Right lung (tissue), 5 donors: ENCODE data around the gene SPATA24. TPM values are rescaled to one million over a fixed set of nuclear protein-coding genes. Genes with fewer than 3 reads are reported as not detected.
"Not testable (repeated sequence)": the region's sequence is repeated elsewhere in the genome, so short reads cannot be mapped to it uniquely, and the experiment has no call there.

Experiments
- DNase-seq, 2 donors: peaks; one replicate each; pipeline ENCODE4 v3.0.0-alpha.2; 2013
- polyA plus RNA-seq, 5 donors: library from polyadenylated mRNA; unstranded; fragments of 120-200 nt; gene quantifications; one replicate each; pipeline versions ENCODE4 v1.2.1 to v1.2.3, GENCODE V29; 2013; ENCODE audit warnings: inconsistent platforms in 1 of 5, low replicate concordance in 1 of 5; ENCODE audit not compliant: insufficient read length in 5 of 5, insufficient read depth in 1 of 5

The SPATA24 gene
- polyA plus RNA-seq, 5 donors = 8.5 to 11.9 (median 9.4) TPM

- DNase-seq = no peak
Observed at GRCh38 chr5:139383993-139384590, 19.8 kb downstream of the SPATA24 start.

- DNase-seq = no peak
Observed at GRCh38 chr5:139383275-139383992, 20.5 kb downstream of the SPATA24 start, which contains the start of gene SLC23A1. TSS of gene SLC23A1 (minus strand) at chr5:139383297. CDS start at chr5:139383253, 44 bp downstream.

- no peak for DNase-seq
Observed at GRCh38 chr5:139382807-139383206, 21.1 kb downstream of the SPATA24 start.

- no peak for DNase-seq
Observed at GRCh38 chr5:139381837-139382761, 21.8 kb downstream of the SPATA24 start.

GRCh38 chr5:139379626-139380449, 24.1 kb downstream of the SPATA24 start:
- DNase-seq = no peak

- no peak for DNase-seq
Observed at GRCh38 chr5:139378941-139379361, 24.9 kb downstream of the SPATA24 start.

- no peak for DNase-seq
Observed at GRCh38 chr5:139378101-139378825, 25.6 kb downstream of the SPATA24 start.

- DNase-seq = no peak
Observed at GRCh38 chr5:139377226-139377625, 26.7 kb downstream of the SPATA24 start.

- no peak for DNase-seq
Observed at GRCh38 chr5:139376364-139376763, 27.5 kb downstream of the SPATA24 start.

- DNase-seq = no peak
Observed at GRCh38 chr5:139374909-139375308, 29.0 kb downstream of the SPATA24 start.

GRCh38 chr5:139371482-139372435, 32.1 kb downstream of the SPATA24 start:
- no peak for DNase-seq

- no peak for DNase-seq
Observed at GRCh38 chr5:139369181-139369580, 34.7 kb downstream of the SPATA24 start.

GRCh38 chr5:139368613-139369012, 35.3 kb downstream of the SPATA24 start:
- DNase-seq = no peak

- DNase-seq = no peak
Observed at GRCh38 chr5:139364466-139364865, 39.4 kb downstream of the SPATA24 start.

GRCh38 chr5:139363937-139364336, 40.0 kb downstream of the SPATA24 start:
- no peak for DNase-seq

- no peak for DNase-seq
Observed at GRCh38 chr5:139361835-139362429, 42.0 kb downstream of the SPATA24 start.

GRCh38 chr5:139360384-139360783, 43.5 kb downstream of the SPATA24 start:
- DNase-seq = no peak

- DNase-seq = no peak
Observed at GRCh38 chr5:139358064-139358463, 45.8 kb downstream of the SPATA24 start.

GRCh38 chr5:139355900-139356299, 48.0 kb downstream of the SPATA24 start:
- not testable (repeated sequence) for DNase-seq
